ENCODE measurements around the gene COL18A1.

DNA sequence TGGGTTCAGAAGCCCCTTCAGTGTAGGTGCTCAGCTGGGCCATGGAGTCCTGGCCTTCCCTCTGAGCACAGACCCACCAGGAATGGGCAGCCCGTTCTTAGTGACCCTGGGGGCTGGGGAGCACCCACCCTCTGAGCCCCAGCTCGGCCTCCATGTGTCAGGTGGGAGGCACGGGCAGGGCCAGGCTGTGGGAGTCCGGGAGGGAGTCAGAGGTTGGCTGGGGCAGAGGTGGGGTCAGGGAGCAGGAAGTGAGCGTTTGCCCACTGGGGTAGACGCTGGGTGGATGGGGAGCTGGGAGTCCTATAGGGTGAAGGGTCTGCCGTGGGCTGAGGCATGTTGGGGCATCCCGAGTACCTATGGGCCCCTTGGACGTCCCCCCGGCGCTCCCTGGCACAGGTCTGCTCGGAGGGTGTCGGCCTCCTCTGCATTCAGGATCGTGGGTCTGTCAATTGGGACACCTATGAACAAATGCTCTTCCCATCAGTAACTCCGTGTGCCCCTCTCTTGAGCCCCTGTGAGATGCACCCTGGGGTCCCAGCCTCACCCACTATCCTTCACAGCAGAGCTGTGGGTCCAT is 30.5 kb downstream of the COL18A1 start:
- TF ChIP-seq, protein P1, sequence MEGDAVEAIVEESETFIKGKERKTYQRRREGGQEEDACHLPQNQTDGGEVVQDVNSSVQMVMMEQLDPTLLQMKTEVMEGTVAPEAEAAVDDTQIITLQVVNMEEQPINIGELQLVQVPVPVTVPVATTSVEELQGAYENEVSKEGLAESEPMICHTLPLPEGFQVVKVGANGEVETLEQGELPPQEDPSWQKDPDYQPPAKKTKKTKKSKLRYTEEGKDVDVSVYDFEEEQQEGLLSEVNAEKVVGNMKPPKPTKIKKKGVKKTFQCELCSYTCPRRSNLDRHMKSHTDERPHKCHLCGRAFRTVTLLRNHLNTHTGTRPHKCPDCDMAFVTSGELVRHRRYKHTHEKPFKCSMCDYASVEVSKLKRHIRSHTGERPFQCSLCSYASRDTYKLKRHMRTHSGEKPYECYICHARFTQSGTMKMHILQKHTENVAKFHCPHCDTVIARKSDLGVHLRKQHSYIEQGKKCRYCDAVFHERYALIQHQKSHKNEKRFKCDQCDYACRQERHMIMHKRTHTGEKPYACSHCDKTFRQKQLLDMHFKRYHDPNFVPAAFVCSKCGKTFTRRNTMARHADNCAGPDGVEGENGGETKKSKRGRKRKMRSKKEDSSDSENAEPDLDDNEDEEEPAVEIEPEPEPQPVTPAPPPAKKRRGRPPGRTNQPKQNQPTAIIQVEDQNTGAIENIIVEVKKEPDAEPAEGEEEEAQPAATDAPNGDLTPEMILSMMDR (IDR thresholded peaks at IDR 0.05): no peak
- TF ChIP-seq EP300 (IDR thresholded peaks at IDR 0.05): no peak
